HG03103 (cell line): ENCODE measurements around the gene ALPG.

Experiments
- ATAC-seq: cut with Tn5 transposase; IDR thresholded peaks from one replicate; pipeline ENCODE4 v1.9.1; 2021; ENCODE audit warnings: low read depth; ENCODE audit not compliant: unreplicated experiment

Gene ALPG

GRCh38 chr2:232455426-232456255, 49.0 kb downstream of the ALPG start, which contains the start of gene ALPI:
TSS of gene ALPI (plus strand) at chr2:232456153. CDS start at chr2:232456200, 47 bp downstream.
- ATAC-seq = no peak

GRCh38 chr2:232456296-232457120, 49.9 kb downstream of the ALPG start:
- no peak for ATAC-seq

DNA sequence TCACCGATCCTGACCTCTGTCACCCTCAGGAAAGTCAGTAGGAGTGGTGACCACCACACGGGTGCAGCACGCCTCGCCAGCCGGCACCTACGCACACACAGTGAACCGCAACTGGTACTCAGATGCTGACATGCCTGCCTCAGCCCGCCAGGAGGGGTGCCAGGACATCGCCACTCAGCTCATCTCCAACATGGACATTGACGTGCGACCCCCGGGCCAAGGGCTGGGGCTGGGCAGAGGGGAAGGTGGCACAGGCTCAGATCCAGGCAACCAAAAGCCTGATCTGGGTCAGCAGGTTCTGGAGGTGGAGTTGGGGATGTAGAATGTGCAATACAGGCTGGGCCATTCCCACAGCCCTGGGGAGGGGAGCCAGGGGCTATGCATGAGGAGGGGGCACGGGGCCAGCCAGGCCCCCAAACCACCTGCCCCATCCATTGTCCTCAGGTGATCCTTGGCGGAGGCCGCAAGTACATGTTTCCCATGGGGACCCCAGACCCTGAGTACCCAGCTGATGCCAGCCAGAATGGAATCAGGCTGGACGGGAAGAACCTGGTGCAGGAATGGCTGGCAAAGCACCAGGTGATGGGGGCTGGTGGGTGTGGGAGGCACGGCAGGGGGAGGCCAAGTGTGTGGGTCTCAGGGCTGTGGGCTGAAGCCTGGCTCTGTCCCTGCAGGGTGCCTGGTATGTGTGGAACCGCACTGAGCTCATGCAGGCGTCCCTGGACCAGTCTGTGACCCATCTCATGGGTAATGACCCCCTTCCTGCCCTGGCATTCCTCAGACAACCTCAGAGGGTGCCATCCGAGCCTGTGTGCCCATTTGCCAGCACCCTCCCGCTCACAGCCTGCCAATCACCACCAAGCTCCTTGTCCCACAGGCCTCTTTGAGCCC, 50.7 kb downstream of the ALPG start:
- ATAC-seq = no peak

DNA sequence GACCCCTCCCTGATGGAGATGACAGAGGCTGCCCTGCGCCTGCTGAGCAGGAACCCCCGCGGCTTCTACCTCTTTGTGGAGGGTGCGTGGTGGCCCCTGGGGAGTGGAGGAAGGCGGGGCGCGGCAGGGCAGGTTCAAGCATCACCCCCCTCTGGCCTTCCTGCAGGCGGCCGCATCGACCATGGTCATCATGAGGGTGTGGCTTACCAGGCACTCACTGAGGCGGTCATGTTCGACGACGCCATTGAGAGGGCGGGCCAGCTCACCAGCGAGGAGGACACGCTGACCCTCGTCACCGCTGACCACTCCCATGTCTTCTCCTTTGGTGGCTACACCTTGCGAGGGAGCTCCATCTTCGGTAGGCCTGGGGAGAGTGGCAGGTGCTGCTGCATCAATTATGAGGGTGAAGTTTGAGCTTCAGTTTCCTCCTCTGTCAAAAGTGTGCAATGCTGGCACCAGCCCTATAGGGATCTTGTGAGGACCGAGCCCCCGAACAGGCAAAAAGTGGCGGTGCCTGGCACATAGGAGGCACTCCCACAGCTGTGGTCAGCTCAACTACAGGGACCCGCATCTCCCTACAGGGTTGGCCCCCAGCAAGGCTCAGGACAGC, 51.5 kb downstream of the ALPG start:
- no peak for ATAC-seq

GRCh38 chr2:232458661-232459418, 52.2 kb downstream of the ALPG start:
- ATAC-seq = no peak

- ATAC-seq = no peak
Observed at GRCh38 chr2:232459419-232460035, 52.9 kb downstream of the ALPG start.

GRCh38 chr2:232460171-232460570, 53.5 kb downstream of the ALPG start:
- no peak for ATAC-seq
